H1 (cell line): ENCODE measurements around the gene POLR3E. TPM values are rescaled to one million over a fixed set of nuclear protein-coding genes. Genes with fewer than 3 reads are reported as not detected.
A peak's percentile ranks its signal among the peaks of the same experiment; 100 is the strongest.

Experiments
- CTCF ChIA-PET: fragments of 300-600 bp; sonication (Branson Sonifier 250); formaldehyde crosslinking; loops from one replicate; lab custom pipeline; 2021; ENCODE audit not compliant: partially characterized antibody; lab: Charles Lee
- POLR2A ChIA-PET: fragments of 300-600 bp; sonication (Branson Sonifier 250); formaldehyde crosslinking; loops from one replicate; lab custom pipeline; 2021; ENCODE audit warnings: inconsistent platforms; ENCODE audit not compliant: partially characterized antibody; lab: Charles Lee
- DNase-seq, 2 experiments: peaks; one replicate each; pipeline versions ENCODE4 v3.0.0 to v3.0.0-alpha.2; 2010 to 2022; ENCODE audit warnings: low spot score in 2 of 2, low read depth in 1 of 2, mixed read lengths in 1 of 2
- FAIRE-seq: peaks from 2 replicates; lab custom pipeline; 2011; peaks lifted over from hg19 to GRCh38; lab: Jason Lieb, UNC
- H2AFZ ChIP-seq: 2 replicates; pipeline ENCODE4 v1.8.1; 2012; ENCODE audit warnings: low read length, inconsistent platforms
- H2AK5ac ChIP-seq: 2 replicates; pipeline ENCODE4 v1.6.1; 2013; ENCODE audit warnings: low read depth, low read length
- H2BK120ac ChIP-seq: replicated peaks from 2 replicates; pipeline ENCODE3; 2013; ENCODE audit warnings: low read depth, low read length, inconsistent platforms
- H2BK12ac ChIP-seq: 2 replicates; pipeline ENCODE4 v1.6.1; 2013; ENCODE audit warnings: low read depth, low read length
- H2BK15ac ChIP-seq: 2 replicates; pipeline ENCODE4 v1.6.1; 2013; ENCODE audit warnings: low read length
- H2BK20ac ChIP-seq: 2 replicates; pipeline ENCODE4 v1.6.1; 2013; ENCODE audit warnings: low read length
- H2BK5ac ChIP-seq: 2 replicates; pipeline ENCODE4 v1.6.1; 2013; ENCODE audit warnings: low read depth, low read length
- H3K14ac ChIP-seq: 2 replicates; pipeline ENCODE4 v1.6.1; 2013; ENCODE audit warnings: inconsistent platforms; ENCODE audit not compliant: insufficient read length
- H3K18ac ChIP-seq: 2 replicates; pipeline ENCODE4 v1.6.1; 2013; ENCODE audit warnings: low read length; ENCODE audit errors: extremely low read depth
- H3K23ac ChIP-seq: 2 replicates; pipeline ENCODE4 v1.6.1; 2013; ENCODE audit warnings: inconsistent platforms; ENCODE audit not compliant: insufficient read length
- H3K23me2 ChIP-seq: 2 replicates; pipeline ENCODE4 v1.6.1; 2013; ENCODE audit warnings: low read depth, low read length
- H3K27ac ChIP-seq: 2 replicates; pipeline ENCODE4 v1.6.1; 2011; ENCODE audit warnings: low read depth, low read length, inconsistent platforms
- H3K27me3 ChIP-seq, 4 experiments: replicated peaks in 1 of 4; 1 replicate in 1 of 4; 2 replicates in 3 of 4; pipeline versions ENCODE4 v1.6.1 to v1.8.1; 2011 to 2013; ENCODE audit warnings: low read length in 3 of 4, mild to moderate bottlenecking in 3 of 4, inconsistent platforms in 2 of 4, mixed read lengths in 2 of 4, moderate library complexity in 1 of 4; ENCODE audit not compliant: control insufficient read depth in 3 of 4, insufficient read depth in 3 of 4; ENCODE audit errors: extremely low read depth in 1 of 4
- H3K36me3 ChIP-seq, 4 experiments: 2 replicates each; pipeline versions ENCODE4 v1.6.1 to v1.8.1; 2011 to 2013; ENCODE audit warnings: mild to moderate bottlenecking in 4 of 4, low read length in 3 of 4, moderate library complexity in 2 of 4, control low read depth in 1 of 4, inconsistent platforms in 1 of 4; ENCODE audit not compliant: insufficient read depth in 4 of 4, control insufficient read depth in 2 of 4
- H3K4ac ChIP-seq: replicated peaks from 2 replicates; pipeline ENCODE3; 2013; ENCODE audit warnings: low read length, low read depth, mixed read lengths, inconsistent platforms; ENCODE audit not compliant: insufficient read length
- H3K4me1 ChIP-seq, 4 experiments: replicated peaks in 1 of 4; 1 replicate in 1 of 4; 2 replicates in 3 of 4; pipeline versions ENCODE4 v1.6.1 to v1.8.1; 2011 to 2013; ENCODE audit warnings: low read length in 3 of 4, inconsistent platforms in 2 of 4, mixed read lengths in 1 of 4; ENCODE audit not compliant: insufficient read depth in 4 of 4, control insufficient read depth in 3 of 4
- H3K4me2 ChIP-seq, 2 experiments: 2 replicates each; pipeline versions ENCODE4 v1.6.1 to v1.8.1; 2011 to 2013; ENCODE audit warnings: low read depth in 2 of 2, low read length in 2 of 2, control low read depth in 1 of 2, inconsistent platforms in 1 of 2, mild to moderate bottlenecking in 1 of 2; ENCODE audit not compliant: insufficient read depth in 1 of 2
- H3K4me3 ChIP-seq, 4 experiments: fragments of 200-600, 300-600 bp in 1 of 4; sonication (generic), shearing (Covaris generic), sonication (Bioruptor Twin) in 1 of 4; 2 replicates each; pipeline versions ENCODE4 v1.5.1 to v1.8.1; 2011 to 2016; ENCODE audit warnings: low read length in 4 of 4, low read depth in 3 of 4, control low read depth in 2 of 4, inconsistent platforms in 2 of 4, mild to moderate bottlenecking in 2 of 4, mixed read lengths in 1 of 4, moderate library complexity in 1 of 4; ENCODE audit not compliant: insufficient read depth in 2 of 4; ENCODE audit errors: extremely low read depth in 1 of 4
- H3K56ac ChIP-seq: replicated peaks from 2 replicates; pipeline ENCODE3; 2013; ENCODE audit warnings: low read depth, mild to moderate bottlenecking, mixed read lengths, low read length, inconsistent platforms; ENCODE audit not compliant: insufficient read length
- H3K79me1 ChIP-seq: 2 replicates; pipeline ENCODE4 v1.6.1; 2013; ENCODE audit warnings: low read depth, low read length, control low read depth
- H3K79me2 ChIP-seq, 2 experiments: 2 replicates each; pipeline versions ENCODE4 v1.6.1 to v1.8.1; 2012 to 2013; ENCODE audit warnings: low read length in 2 of 2, mild to moderate bottlenecking in 2 of 2, inconsistent platforms in 1 of 2; ENCODE audit not compliant: insufficient read depth in 2 of 2, control insufficient read depth in 1 of 2
- H3K9ac ChIP-seq, 4 experiments: replicated peaks in 1 of 4; 1 replicate in 1 of 4; 2 replicates in 3 of 4; pipeline versions ENCODE4 v1.6.1 to v1.8.1; 2011 to 2013; ENCODE audit warnings: low read depth in 3 of 4, low read length in 3 of 4, control low read depth in 2 of 4, mild to moderate bottlenecking in 2 of 4, moderate library complexity in 2 of 4, inconsistent platforms in 1 of 4; ENCODE audit errors: extremely low read depth in 1 of 4
- H3K9me3 ChIP-seq, 2 experiments: 2 replicates each; pipeline versions ENCODE4 v1.6.1 to v1.8.1; 2012 to 2013; ENCODE audit warnings: mild to moderate bottlenecking in 2 of 2, moderate library complexity in 2 of 2, control low read depth in 1 of 2, inconsistent platforms in 1 of 2, low read depth in 1 of 2, low read length in 1 of 2, mixed read lengths in 1 of 2; ENCODE audit not compliant: insufficient read depth in 2 of 2
- H4K20me1 ChIP-seq, 2 experiments: replicated peaks in 1 of 2; 2 replicates each; pipeline versions ENCODE3 to v1.8.1; 2011 to 2013; ENCODE audit warnings: inconsistent platforms in 2 of 2, low read length in 2 of 2, mild to moderate bottlenecking in 1 of 2; ENCODE audit not compliant: insufficient read depth in 2 of 2, control insufficient read depth in 1 of 2
- H4K5ac ChIP-seq: 2 replicates; pipeline ENCODE4 v1.6.1; 2013; ENCODE audit warnings: low read length, low read depth, mixed read lengths, inconsistent platforms; ENCODE audit not compliant: insufficient read length
- H4K8ac ChIP-seq: 2 replicates; pipeline ENCODE4 v1.8.0; 2013; ENCODE audit warnings: mild to moderate bottlenecking, moderate library complexity, low read length, inconsistent platforms; ENCODE audit not compliant: insufficient read depth; ENCODE audit errors: extremely low read depth
- H4K91ac ChIP-seq: replicated peaks from 2 replicates; pipeline ENCODE3; 2013; ENCODE audit warnings: low read length, mixed read lengths, inconsistent platforms; ENCODE audit not compliant: insufficient read length
- ASH2L ChIP-seq: fragments of 200-600, 300-600 bp; sonication (generic); IDR thresholded peaks from one replicate; pipeline ENCODE4 v1.7.1; 2017; ENCODE audit warnings: low read length
- ATF2 ChIP-seq: IDR thresholded peaks from 2 replicates; pipeline ENCODE4 v1.6.1; 2012; ENCODE audit warnings: low read length, inconsistent platforms
- BACH1 ChIP-seq: IDR thresholded peaks from 2 replicates; pipeline ENCODE4 v1.6.1; 2012; ENCODE audit warnings: low read length, improper control_type of control experiment
- CBX8 ChIP-seq: fragments of 300-800, 300-1000 bp; sonication (generic); IDR thresholded peaks from 2 replicates; pipeline ENCODE4 v1.7.1; 2016; ENCODE audit warnings: low read depth, low read length, borderline replicate concordance
- CHD1 ChIP-seq: IDR thresholded peaks from 2 replicates; pipeline ENCODE4 v1.6.1; 2012; ENCODE audit warnings: low read depth, low read length, improper control_type of control experiment
- CTBP2 ChIP-seq: IDR thresholded peaks from 2 replicates; pipeline ENCODE4 v1.7.0; 2011; ENCODE audit warnings: borderline replicate concordance, mild to moderate bottlenecking, moderate library complexity, mixed read lengths, low read length; ENCODE audit not compliant: insufficient read depth, insufficient read length
- EGR1 ChIP-seq: IDR thresholded peaks from 2 replicates; pipeline ENCODE4 v1.6.1; 2011; ENCODE audit warnings: low read depth, low read length, borderline replicate concordance
- KDM1A ChIP-seq: fragments of 200-600, 300-600 bp; sonication (generic); IDR thresholded peaks from 2 replicates; pipeline ENCODE4 v1.7.1; 2016; ENCODE audit warnings: mild to moderate bottlenecking, low read length, borderline replicate concordance
- SIN3A ChIP-seq, 2 experiments: IDR thresholded peaks in 1 of 2; conservative IDR thresholded peaks in 1 of 2; 2 replicates each; pipeline ENCODE4 v1.6.1; 2011 to 2012; ENCODE audit warnings: low read length in 2 of 2, improper control_type of control experiment in 1 of 2, low read depth in 1 of 2, mild to moderate bottlenecking in 1 of 2
- SIRT6 ChIP-seq: IDR thresholded peaks from one replicate; pipeline ENCODE4 v1.7.1; 2012; ENCODE audit warnings: low read length, inconsistent platforms
- SUZ12 ChIP-seq: fragments of 200-600 bp; sonication (generic); IDR thresholded peaks from 2 replicates; pipeline ENCODE4 v1.6.1; 2012; ENCODE audit warnings: mild to moderate bottlenecking, inconsistent platforms, low read length, moderate library complexity, mixed read lengths
- TAF1 ChIP-seq: IDR thresholded peaks from 2 replicates; pipeline ENCODE4 v1.6.1; 2011; ENCODE audit warnings: mild to moderate bottlenecking, low read depth, low read length
- TCF12 ChIP-seq: IDR thresholded peaks from 2 replicates; pipeline ENCODE4 v1.6.1; 2011; ENCODE audit warnings: low read depth, mild to moderate bottlenecking, low read length
- whole genome bisulfite sequencing, 2 experiments: shearing (Covaris generic) in 1 of 2; methylation state at CpG; one replicate each; pipeline versions ENCODE4 v1.1.6 to v1.1.7; 2013 to 2015; ENCODE audit warnings: low lambda C conversion rate in 2 of 2, mixed read lengths in 2 of 2, inconsistent platforms in 1 of 2, low coverage in 1 of 2, missing lambda C conversion rate in 1 of 2; ENCODE audit not compliant: insufficient replicate concordance in 2 of 2, insufficient coverage in 1 of 2, insufficient read length in 1 of 2; ENCODE audit errors: extremely low coverage in 1 of 2, missing lambda C conversion rate in 1 of 2; 5-methylcytosine and 5-hydroxymethylcytosine counted together
- polyA plus RNA-seq, 7 experiments: library from polyadenylated mRNA; depleted of rRNA in 3 of 7; stranded (reverse) in 5 of 7; unstranded in 2 of 7; fragments of >200 nt in 5 of 7; fragments of 200-250 nt in 2 of 7; gene quantifications; 1 replicate in 5 of 7; 2 replicates in 1 of 7; 4 replicates in 1 of 7; pipeline versions ENCODE4 v1.2.1 to v1.2.3, GENCODE V29; 2011 to 2013; ENCODE audit warnings: missing spikeins in 2 of 7, mixed read lengths in 2 of 7
- total RNA-seq: library from RNA; stranded (reverse); fragmentation: NEBNext Ultra II Directional; extraction: Animal tissue kit (Norgen Biotek cat#: 25700); gene quantifications from 2 replicates; pipeline ENCODE4 v1.2.1, GENCODE V29; 2021

The POLR3E gene
- total and polyA plus RNA-seq, 2 of the 8 experiments (the other 6 are each of a cell fraction or from before 2014, with no cell fraction given) = 96.5 to 125 TPM

DNA sequence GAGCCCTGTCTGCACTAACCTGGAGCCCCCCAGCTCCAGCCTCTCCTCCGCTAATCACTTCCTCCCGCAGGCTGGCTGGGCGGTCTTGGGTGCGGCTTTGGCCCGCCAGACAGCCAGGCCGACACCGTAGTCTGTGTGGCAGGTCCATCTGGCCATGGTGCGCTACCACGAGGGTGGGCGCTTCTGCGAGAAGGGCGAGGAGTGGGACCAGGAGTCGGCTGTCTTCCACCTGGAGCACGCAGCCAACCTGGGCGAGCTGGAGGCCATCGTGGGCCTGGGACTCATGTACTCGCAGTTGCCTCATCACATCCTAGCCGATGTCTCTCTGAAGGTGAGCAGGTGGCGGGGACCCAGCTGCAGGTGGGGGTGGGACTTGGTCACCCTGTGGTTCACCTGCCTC is 30.7 kb upstream of the POLR3E start:
- H3K4me2 ChIP-seq = no peak overlapping the region
- no peak overlapping the region for H2AK5ac ChIP-seq
- no peak overlapping the region for H3K9ac ChIP-seq
- H3K79me2 ChIP-seq = no peaks in the 10 kb centered on the region
- CTCF ChIA-PET = interaction anchor here (0.5 to 1.5 kb wide), 2 partner anchors 11 to 12 kb away, joined by 3 to 4 read pairs; no protein-coding TSS in a partner anchor
- no peak overlapping the region for H2BK15ac ChIP-seq
- no peak for DNase-seq
- H3K23ac ChIP-seq = no peak overlapping the region
- no peak overlapping the region for H2BK20ac ChIP-seq
- H2AFZ ChIP-seq = no peak overlapping the region
- POLR2A ChIA-PET = no interaction called here
- no peaks in the 10 kb centered on the region for H3K9me3 ChIP-seq
- no peak overlapping the region for H3K14ac ChIP-seq
- no peak overlapping the region for H2BK120ac ChIP-seq
- H4K91ac ChIP-seq = no peak overlapping the region
- no peaks in the 10 kb centered on the region for H3K79me1 ChIP-seq
- WGBS, 2 experiments = 95% methylated on average over 11 of the region's 19 CpGs; no CpG with 5 or more reads in 1 of the 2 experiments
- no peak overlapping the region for H3K18ac ChIP-seq
- H3K4me3 ChIP-seq = no peak overlapping the region
- no peak for FAIRE-seq
- H3K4me1 ChIP-seq = no peaks in the 10 kb centered on the region
- H3K23me2 ChIP-seq = no peaks in the 10 kb centered on the region
- H3K27me3 ChIP-seq = no peaks in the 10 kb centered on the region
- H4K5ac ChIP-seq = no peak overlapping the region
- no peak overlapping the region for H4K8ac ChIP-seq
- no peak overlapping the region for H3K27ac ChIP-seq
- H3K56ac ChIP-seq = no peak overlapping the region
- H3K4ac ChIP-seq = no peak overlapping the region
- H2BK5ac ChIP-seq = peak overlapping the region; percentile 5; the same call in 1 of the 2 replicates
- H2BK12ac ChIP-seq = no peak overlapping the region
- no peaks in the 10 kb centered on the region for H4K20me1 ChIP-seq
- H3K36me3 ChIP-seq = peaks cover 0 to 5% (median 2%) of the 10 kb centered on the region in 4 experiments; a peak in 4 of 8 replicates
- no peak for TF ChIP-seq ATF2
- TF ChIP-seq TCF12 = no peak
- no peak for TF ChIP-seq SIRT6
- no peak for TF ChIP-seq CHD1
- no peak for TF ChIP-seq SIN3A (conservative IDR thresholded peaks at IDR 0.05 in 1 of 2, IDR thresholded peaks at IDR 0.05 in 1 of 2; ENCODE audit: low read depth in 1 of 2, low read length in 2 of 2)
- TF ChIP-seq ASH2L = no peak
- no peak for TF ChIP-seq SUZ12
- no peak for TF ChIP-seq BACH1
- no peak for TF ChIP-seq CBX8
- TF ChIP-seq EGR1 = no peak
- TF ChIP-seq CTBP2 = no peak
- TF ChIP-seq TAF1 = no peak
- no peak for TF ChIP-seq KDM1A
